Measurements from ENCODE around the gene BMPER.

BMPER gene

GRCh38 chr7:34036051-34036920 lies 130.9 kb downstream of the BMPER start:
- no peak for DNase-seq

- DNase-seq: no peak
These were observed 131.8 kb downstream of the BMPER start for GRCh38 chr7:34036972-34037792.

GRCh38 chr7:34038816-34039470 lies 133.6 kb downstream of the BMPER start:
- no peak for DNase-seq

DNA sequence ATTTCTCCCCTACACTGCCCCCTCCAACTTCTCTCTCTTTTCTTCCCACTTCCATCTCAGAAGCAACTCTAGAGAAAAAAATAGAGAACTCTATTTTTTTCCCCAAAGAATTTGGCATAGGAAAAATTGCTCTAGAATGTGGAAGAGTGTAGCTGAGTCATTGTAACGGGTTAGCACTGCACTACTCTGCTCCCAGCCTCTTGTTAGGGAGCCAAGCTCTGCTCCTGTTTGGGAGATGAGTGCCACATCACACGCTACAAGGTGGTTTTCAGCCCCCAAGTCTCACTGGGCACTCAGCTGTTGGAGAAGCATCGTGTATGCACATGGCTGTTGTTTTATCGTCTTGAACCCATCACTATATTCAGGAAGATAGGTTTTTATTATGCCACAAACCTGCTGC lies 136.4 kb downstream of the BMPER start:
- no peak for DNase-seq

- DNase-seq: no peak
These were observed 137.1 kb downstream of the BMPER start for GRCh38 chr7:34042406-34042805.

- no peak for DNase-seq
These were observed 138.3 kb downstream of the BMPER start for GRCh38 chr7:34043461-34044305.

- DNase-seq: no peak
These were observed 138.9 kb downstream of the BMPER start for GRCh38 chr7:34044306-34044643.

GRCh38 chr7:34044734-34045353 lies 139.5 kb downstream of the BMPER start:
- DNase-seq: no peak

DNA sequence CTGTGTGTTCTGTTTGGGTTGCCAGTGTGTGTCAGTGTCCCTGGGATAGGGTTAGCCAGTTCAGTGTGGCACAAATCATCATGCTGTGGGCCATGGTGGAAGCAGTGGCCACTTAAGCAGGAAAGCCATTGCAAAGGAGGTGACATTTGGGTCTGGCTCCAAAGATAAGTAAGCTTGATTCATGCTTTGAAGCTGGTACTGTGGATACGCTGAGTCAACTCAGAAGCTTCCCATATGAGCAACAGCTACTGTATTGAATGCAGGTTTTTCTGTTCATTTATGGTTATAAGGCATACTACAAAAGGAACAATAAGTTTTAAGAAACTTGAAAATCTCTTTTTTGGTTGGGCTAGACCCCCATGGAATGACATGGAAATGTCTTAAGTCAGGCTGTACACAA lies 143.1 kb downstream of the BMPER start:
- DNase-seq: no peak

DNA sequence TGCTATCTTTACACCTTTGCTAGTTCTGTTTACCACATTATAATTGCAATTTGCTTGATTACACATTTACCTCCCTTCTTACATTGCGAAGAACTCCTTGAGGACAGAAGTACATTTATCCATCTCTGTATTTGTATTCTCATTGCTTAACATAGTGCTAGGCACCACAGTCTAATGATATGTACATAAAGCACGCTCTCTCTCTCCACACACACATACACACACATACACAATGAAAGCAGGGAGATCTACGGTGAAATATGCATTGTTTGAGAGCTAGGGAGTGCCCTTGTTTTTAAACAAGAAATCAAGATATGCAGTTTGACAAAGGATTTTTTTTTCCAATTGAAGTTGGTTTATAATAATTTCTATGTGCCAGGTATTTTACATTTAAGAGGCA lies 148.7 kb downstream of the BMPER start:
- DNase-seq: no peak

GRCh38 chr7:34057136-34057535 lies 151.8 kb downstream of the BMPER start:
- no peak for DNase-seq

- no peak for DNase-seq
These were observed 152.6 kb downstream of the BMPER start for GRCh38 chr7:34057956-34058355.

DNA sequence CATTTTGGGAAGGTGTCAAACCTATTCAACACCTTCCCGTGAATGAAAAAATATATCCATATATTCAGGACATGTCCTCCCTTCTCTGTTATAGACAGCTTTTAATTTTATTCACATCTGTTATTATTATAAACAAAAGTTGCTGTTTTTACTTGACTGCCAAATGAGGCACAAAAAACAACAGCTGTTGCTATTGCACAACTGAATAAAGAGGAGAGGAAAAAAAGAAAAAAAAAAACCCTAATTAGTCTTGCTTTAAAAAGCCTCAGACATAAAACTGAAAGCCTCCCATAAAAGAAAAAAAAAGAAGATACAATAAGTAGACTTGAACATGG lies 153.4 kb downstream of the BMPER start:
- DNase-seq: no peak

DNA sequence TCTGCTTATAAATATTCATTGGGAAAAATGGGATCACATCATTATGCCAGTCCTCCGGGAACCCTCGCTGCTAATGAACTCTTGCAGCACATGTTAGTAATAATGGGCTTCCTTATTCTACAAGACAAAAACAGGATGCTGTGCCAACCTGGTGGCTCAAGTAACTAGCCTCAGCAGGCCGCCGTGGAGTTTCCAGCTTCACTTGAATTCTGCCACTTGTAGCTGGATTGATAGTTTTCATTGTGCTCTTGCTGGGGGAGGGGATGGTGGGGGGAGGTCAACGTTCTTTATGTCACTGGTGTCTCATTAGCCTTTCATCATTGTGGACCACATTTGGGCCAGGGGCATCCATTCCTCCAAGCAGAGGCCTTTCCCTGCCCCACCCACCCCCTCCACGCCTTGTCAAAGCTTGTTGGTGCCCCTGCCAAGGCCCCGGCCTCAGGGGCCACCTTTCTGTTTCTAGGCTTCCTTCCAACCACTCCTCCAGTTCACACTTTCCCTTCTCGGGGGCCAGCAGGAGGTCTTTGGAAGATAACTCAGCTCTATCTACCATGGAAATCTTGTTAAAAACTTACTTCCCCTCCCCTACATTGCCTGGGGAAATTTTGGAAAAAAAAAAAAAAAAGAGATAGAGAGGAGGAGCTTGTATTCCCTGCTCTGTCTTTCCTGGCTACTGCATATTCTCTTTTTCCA lies 153.9 kb downstream of the BMPER start:
- DNase-seq: no peak

DNA sequence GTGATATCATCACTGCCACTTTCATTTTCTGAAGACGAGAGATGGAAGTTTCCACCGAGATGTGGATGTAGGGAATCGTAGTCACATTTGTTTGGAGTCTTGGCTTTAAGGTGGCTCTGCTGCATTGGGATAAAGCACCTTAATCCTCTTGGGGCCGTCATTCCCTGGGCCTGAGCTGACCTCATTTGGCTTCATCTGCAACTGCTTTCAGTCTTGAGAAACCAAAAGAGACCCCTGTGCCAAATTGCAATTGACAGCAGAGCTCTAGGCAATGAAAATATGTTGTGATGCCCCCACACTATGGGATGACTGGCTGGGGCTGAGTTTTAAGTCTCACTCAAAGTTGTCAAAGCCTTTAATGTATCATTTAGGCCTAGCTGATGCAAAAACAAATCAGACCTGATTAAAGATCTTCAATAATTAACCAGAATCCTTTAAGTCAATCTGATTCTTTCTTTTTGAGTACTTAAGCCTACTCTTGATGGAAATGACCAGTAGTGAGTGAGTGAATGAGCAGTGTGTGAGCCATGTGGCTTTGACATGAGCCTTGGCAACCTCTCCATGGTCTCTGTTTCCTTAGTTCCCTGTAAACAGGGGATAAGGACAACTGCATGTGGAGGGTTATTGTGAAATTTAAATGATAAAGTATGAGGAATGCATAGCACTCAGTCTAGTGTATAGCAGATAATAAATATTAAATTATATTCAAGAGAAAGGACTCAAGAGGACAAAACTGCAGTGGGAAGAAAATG lies 155.0 kb downstream of the BMPER start:
- DNase-seq: no peak

DNA sequence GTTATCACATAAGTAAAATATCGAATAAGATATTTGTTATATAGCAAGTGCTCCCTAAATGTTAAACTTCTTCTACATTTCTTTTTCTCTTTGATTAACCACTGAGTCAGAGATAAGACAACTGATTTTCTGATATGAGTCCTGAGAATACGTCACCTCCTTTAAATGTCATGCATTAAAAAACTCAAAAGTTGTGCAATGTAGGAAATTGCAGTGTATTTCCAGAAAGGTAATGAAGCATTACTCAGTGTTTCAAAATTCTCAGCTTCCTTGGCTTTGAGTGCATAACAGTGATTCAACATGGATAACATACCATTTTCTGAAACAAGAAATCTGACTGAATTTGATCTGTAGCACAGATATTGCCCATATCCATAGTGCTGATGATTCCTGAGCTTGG lies 155.8 kb downstream of the BMPER start:
- no peak for DNase-seq

GRCh38 chr7:34062341-34062740 lies 157.0 kb downstream of the BMPER start:
- no peak for DNase-seq

DNA sequence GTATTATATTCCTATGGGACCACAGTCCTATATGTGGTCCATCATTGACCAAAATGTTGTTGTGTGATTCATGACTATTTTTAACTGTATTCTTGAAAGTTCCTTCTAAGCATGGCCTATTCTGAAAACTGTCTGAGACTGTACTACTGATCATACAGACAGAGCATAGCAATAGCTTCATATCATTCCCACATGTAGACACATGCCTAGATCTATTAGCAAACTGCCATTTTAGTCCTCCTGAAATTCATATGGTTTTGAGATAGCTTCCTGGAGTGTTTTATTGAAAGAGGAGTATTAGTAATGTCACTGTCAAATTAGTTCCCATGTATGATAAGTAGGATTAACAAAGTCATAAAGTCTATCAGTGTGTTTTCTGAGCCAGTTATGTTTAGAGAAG lies 157.5 kb downstream of the BMPER start:
- DNase-seq: no peak

DNA sequence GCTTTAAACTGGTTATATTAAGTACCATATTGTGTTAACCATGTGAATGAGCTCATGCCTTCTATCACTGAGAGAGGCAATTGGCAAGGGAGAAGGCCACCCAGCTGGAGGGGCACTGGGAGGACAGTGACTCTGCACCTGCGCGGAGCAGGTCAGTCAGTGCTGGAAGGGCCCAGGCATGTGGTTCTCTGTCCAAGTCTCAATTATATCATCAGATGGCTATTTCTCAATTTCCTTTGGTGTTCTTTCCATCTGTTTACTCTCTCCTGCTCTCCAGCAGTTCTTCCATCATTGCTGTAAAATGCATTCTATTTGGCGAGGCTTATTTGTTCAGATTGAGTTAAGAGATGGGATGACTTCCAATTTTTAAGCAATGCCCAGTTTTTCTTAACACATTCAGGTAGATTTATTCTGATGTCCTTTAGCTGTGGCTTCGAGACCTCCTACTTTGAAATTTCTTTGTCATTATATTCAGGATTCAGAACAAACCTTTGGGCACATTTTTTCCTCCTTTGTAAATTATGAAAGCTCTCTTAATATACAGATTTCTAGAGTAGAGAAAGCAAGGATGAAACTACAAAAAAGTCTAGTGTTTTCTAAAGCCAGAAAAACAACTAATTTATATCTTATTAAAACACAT lies 159.3 kb downstream of the BMPER start:
- DNase-seq: no peak

DNA sequence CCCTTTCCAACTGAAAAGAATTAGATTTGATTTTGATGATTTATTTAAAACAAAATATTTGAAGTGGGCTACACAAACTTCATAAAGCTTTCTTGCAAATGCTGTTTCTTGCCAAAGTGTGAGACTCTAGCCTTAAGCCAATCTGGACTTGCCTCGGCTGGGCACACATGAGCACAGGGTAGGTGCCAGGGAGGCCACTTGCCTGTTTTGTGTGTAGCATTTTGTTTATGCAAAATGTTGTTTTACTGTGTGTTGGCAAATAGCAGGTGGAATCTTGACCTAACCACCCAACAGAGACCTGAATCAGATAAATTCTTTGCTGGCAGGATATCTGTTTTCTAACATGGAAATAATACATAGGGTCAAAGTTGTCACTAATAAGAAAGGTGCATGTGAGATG lies 161.1 kb downstream of the BMPER start:
- DNase-seq: no peak
